GM19467 (cell line): ENCODE measurements around the gene TAF3.
A peak's percentile ranks its signal among the peaks of the same experiment; 100 is the strongest.
"Not testable (repeated sequence)": the region's sequence is repeated elsewhere in the genome, so short reads cannot be mapped to it uniquely, and the experiment has no call there.

Experiments
- ATAC-seq: cut with Tn5 transposase; IDR thresholded peaks from one replicate; pipeline ENCODE4 v1.9.1; 2021; ENCODE audit warnings: mild to moderate bottlenecking, moderate library complexity; ENCODE audit not compliant: unreplicated experiment

TAF3 gene

DNA sequence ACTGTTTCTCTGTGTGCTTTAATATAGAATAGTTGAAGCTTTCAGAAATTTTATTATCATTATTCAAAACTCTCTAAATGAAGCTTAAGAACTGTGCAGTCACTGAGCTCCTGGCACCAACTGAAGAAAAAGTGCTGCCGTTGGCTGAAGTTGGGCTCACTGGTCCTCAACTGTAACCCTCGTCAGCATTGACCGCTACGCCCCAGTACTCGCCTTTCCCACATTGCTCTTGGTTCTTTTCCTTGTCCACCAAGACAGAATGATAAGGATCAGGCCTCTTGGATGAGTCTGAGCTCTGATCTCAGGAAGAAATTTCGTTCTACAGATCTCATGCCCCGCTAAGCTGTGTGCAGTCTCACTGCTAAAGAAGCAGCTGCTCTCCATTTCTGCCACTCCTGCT, 7.9 kb upstream of the TAF3 start:
- ATAC-seq = no peak

DNA sequence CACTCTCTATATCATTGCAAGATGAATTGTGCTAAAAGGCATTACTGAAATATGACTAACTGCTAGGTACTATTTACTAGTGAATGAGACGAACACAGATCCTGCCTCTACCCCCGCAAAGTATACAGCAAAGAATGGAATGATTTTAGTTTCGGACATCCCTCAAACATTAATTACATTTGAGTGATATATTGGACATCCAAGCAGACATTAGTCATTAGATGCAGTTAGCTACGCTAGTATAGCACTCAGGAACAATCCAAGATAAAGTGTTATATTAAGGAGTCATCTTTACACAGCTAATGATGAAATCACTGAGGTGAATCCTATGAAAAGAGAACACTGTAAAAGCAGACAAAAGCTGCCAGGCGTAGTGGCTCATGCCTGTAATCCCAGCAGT, 7.3 kb upstream of the TAF3 start:
- no peak for ATAC-seq

DNA sequence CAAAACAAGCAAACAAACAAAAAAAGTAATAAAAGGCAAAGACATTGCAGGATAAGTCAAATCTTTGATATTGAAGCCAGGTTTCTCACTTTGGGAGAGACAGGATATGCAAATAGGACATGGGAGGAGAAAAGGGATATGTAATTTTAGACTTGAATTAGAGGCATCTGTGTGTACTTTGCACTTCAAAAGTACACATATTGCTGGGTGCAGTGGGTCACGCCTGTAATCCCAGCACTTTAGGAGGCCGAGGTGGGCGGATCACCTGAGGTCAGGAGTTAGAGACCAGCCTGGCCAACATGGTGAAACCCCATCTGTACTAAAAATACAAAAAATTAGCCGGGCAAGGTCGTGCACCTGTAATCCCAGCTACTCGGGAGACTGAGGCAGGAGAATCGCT, 6.6 kb upstream of the TAF3 start:
- ATAC-seq = not testable (repeated sequence)

DNA sequence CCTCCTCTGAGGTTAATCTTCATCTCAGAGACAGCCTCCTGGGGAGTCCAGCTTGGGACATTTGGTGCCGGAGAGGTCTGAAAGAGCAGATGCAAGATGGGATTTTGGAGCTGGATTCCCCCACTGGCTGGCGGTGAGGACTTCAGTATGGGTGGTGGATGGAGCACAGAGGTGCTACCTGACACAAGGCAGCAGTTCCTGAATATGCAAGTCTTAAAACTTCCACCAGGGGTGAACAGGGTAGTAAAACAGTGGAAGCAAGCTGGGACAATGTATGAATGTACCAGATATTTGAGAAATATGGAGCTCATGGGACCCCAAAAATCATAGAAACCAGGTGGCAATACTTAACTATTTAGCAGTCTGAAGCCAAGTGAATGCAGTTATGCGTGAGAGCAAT, 4.8 kb upstream of the TAF3 start:
- no peak for ATAC-seq

DNA sequence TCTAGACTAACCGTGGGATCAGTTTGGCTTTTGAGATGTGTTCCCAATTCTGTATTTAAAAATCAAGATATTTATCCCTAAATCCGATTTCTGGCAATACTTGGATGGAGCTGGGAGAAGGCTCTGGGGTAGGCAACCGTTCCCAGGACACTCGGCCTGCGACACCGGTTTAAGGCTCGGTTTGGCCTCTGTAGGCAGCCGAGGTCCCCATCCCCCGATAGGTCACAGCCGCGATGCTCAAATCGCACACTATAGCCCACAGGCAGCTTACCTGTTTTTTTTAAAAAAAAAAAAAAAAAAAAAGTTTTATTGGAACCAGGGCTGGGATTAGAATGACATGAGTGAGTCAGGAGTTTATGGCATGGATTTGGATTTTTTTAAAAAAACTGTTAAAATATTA, 729 bp upstream of the TAF3 start:
- no peak for ATAC-seq

DNA sequence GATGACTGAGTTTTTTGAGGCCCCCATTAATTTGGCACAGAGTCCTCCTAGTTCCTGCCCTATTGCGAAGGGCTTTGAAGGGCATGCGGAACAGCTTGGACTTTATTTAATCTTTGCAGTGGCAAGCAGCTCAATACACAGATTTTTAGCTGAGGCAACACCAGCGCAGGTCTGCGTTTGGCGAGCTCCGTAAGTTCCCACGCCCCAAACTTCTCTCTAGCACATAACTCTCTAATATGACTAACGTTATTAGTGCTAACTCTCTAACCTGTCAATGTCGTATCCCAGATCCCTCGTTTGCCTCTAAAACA, 366 bp upstream of the TAF3 start:
- no peak for ATAC-seq

DNA sequence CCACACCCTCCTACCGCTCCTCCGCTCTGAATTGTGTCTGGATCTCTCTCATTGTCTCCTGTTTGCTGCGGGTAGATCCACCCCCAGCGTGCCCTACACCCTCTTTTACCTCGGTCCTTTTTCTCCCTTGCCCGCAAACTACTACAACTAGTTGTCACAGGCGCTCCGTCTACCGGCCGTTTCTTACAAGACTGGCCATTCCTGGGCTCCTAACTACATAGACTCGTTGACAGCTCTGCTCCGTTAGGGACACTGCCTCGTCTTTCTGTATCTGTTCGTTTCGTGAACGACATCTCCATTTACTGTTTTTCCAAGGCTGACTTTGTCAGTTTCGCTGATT, 786 bp downstream of the TAF3 start:
- peak; percentile 44 for ATAC-seq

DNA sequence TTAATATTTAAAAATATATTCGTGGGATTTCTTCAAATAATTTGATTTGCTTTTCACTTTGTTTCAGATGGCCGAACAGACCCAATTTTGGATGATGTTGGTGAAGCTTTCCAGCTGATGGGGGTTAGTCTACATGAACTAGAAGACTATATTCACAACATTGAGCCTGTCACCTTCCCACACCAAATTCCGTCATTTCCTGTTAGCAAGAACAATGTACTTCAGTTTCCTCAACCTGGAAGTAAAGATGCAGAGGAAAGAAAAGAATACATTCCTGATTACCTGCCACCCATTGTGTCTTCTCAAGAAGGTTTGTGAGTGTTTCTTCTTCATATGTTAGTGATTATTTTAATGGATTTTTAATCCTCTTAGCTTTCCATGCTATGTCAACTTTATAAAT, 5.9 kb downstream of the TAF3 start:
- no peak for ATAC-seq

DNA sequence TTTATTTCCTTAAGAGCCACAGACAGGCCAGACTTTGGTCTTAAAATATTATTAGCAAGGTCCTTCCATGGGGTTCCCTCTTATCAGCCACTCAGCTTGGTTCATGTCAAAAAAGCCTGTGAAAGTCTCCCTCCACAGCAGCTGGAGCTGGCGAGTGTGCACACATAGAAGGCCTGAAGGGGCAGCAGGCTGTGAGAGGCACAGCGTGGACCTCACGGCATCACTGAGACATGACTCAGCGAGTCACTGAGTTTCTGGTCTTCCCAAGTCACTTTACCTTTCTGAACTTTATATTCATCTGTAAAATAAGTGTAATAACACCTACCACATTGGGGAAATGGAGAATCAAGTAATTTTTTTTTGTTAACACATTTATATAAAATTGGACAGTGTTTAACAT, 8.7 kb downstream of the TAF3 start:
- no peak for ATAC-seq

DNA sequence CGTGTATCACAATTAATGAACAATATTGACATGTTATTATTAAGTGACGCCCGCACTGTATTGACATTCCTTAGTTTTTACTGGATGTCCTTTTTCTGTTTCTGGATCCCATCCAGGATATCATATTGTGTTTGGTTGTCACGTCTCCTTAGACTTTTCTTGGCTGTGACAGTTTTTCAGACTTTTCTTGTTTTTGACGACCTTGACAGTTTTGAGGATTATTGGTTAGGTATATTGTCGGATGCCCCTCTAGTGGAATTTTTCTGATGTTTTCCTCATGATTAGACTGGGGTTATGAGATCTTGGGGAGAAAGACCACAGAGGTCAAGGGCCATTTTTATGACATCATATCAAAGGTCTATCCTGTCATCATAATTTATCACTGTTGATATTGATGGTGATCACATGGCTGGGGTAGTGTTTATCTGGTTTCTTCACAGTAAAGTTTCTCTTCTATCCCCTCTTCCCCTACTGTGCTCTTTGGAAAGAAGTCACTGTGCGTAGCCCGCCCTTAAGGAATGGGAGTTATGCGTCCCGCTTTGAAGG, 11.1 kb downstream of the TAF3 start:
- ATAC-seq = no peak

DNA sequence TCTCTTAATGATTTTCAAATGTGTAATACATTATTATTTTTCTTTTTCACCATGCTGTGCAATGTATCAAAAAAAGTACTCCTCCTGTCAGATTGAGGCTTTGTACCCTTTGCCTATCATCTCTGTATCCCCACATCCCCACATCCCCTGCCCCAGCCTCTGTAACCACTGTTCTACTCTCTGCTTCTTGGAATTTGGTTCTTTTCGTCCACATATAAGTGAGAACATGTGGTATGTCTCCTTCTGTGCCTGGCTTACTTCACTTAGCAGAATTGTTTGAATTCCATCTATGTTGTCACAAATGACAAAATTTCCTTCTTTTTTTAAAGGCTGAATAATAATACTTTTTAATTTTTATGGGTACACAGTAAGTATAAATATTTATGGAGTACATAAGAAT, 13.8 kb downstream of the TAF3 start:
- ATAC-seq = no peak

DNA sequence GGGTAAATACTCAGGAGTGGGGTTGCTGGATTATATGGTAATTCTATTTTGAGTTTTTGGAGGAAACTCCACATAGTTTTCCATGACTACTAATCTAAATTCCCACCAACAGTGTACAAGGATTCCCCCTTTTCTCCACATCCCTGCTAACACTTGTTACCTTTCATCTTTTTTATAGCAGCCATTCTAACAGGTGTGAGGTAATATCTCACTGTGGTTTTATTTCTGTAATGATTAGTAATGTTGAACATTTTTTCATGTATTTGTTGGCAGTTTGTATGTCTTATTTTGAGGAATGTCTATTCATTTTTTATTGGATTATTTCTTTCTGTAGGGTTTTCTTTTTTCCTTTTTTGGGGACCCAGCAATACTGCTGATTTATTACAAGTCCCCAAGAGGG, 14.9 kb downstream of the TAF3 start:
- ATAC-seq = no peak

DNA sequence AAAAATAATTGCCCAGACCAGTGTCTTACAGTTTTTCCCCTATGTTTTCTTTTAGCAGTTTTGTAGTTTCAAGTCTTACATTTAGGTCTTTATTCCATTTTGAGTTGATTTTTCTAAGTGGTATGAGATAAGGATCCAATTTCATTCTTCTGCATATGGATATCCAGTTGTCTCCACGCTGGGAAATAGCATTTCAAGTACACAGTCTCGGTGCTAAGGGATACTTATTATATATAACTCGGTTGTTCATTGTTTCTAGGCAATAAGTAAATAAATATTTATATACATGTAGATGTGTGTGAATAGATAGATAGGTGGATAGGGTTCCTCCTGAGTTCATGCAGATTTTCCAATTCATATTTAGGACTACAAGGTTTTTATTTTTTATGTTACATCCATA, 16.0 kb downstream of the TAF3 start:
- ATAC-seq = no peak

DNA sequence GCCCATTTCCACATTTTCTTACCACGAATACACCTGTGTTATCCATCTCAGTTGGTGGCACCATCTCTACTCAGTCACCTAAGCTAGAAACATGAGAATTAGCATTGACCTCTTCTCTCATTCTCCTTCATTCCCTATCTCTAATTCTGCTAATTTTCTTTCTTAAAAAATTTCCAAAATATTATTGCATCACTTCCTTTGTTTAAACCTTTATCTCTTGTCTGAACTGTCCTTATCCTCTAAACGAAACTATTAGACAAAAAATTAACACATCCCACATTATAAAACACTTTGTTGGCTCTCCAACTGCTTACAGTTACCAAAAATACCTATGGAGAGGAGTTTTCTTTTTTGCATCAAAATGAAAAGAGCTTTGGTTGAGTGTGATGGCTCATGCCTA, 18.3 kb downstream of the TAF3 start:
- ATAC-seq = no peak

DNA sequence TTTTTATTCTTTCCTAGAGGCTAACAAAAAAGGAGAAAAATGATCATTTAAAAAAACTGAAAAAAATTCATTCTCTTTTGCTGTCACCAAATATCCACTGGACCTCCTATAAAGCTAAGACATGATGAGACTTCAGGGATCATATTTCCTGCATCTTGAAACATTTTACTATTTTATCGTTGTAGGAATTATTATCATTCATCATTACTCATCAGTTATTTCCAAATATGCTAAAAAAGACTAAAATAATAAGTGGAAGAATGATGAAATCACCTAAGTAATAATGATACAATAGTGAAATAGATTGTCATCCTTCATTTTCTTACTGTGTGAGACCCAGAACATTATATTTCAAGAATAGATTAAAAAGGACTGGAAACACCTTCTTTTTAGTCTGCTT, 28.3 kb downstream of the TAF3 start:
- ATAC-seq = no peak

DNA sequence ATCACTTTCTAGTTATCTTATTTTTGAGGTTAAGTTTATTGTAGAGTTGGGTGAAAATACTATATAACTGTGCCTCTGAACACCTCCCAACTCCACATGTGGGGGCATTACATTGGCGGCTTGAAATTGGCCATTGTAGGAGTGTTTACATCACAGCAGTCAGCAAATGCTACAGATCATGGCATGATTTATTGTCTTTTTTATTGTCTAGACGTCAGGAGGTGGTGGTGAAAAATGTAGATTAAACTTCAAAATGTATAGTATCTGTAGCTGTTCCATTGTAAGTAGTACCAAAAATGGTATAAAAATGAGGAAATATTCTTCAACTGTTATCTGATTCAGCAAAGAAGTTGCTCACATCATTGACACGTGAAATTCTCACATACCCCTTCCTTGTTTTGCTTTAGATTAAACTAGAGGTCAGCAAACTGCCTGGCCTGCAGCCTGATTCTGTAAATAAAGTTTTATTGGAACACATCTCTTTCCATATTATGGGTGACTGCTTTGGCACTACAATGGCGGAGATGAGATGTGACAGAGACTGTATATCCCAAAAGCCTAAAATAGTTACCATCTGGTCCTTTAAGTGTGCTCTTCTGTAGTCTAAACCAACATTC, 35.0 kb downstream of the TAF3 start:
- no peak for ATAC-seq

DNA sequence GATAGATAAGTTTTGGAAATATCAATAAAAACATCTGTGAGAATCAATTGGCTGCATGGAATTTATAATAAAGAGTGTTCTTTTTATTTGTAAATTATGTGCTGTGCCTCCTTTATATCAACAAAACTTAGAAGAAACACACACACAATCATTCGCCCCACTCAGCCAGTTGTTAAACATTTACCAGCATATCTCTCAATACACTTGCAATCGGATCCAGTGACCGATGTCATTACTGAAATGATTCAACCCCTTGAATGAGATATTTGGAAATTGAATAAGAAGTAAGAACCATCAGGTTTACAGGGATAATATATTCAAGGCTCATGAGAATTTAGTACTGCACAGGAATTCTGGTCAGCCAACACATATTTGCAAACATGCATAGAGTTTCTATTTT, 35.6 kb downstream of the TAF3 start:
- ATAC-seq = no peak

DNA sequence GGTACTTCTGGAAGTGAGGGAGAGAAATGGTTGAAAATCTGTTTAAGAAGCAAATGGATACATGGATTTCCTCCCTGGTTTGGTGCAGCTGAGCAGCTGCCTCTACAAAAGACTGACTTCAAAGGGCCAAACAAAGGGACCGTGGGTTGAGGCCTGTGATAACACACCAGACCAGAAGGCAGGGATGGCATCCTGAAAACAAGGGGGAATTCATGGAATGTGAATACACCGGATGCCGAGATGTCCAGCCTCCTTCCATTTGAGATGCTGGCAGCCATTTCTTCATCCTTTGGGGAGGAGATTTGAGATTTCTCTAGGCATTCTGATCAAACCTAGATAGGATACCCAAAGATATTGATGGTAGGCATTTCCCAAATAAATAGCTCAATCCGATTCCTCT, 36.9 kb downstream of the TAF3 start:
- no peak for ATAC-seq

DNA sequence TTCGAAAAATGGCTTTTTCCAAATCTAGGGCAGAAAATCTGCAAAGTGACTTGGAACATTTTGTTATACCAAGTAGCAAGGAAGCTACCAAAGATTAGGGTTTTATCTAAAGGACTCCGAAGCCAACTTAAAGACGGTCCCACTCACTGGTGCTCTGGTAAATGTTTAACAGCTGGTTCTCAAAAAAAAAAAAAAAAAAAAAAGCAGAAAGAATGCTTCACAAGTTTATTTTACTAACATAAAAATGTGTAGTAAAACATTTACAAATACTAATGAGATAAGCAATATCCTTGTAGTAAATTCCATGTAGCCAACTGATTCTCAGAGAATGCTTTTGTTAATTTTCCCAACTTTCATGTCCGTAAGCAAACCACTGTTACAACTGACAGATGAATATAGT, 38.4 kb downstream of the TAF3 start:
- ATAC-seq = no peak

DNA sequence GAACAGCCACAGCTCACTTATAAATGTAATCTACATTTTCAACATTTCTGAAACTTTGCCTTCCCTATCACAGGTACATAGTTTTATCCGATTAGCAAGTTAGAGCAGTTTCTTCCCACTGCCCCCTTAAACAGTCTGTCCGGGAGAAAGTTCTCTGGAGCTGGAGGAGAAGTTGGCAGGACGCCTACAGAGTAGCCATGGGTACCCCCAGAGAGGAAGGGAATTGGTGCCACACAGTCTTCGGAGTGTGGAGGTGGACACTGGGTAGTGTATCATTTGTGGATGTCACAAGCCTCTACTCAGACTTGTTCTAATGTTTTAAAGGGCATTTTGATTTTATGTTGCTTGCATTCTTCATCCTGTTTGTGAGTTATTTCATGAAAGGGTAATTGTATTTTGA, 39.0 kb downstream of the TAF3 start:
- no peak for ATAC-seq

DNA sequence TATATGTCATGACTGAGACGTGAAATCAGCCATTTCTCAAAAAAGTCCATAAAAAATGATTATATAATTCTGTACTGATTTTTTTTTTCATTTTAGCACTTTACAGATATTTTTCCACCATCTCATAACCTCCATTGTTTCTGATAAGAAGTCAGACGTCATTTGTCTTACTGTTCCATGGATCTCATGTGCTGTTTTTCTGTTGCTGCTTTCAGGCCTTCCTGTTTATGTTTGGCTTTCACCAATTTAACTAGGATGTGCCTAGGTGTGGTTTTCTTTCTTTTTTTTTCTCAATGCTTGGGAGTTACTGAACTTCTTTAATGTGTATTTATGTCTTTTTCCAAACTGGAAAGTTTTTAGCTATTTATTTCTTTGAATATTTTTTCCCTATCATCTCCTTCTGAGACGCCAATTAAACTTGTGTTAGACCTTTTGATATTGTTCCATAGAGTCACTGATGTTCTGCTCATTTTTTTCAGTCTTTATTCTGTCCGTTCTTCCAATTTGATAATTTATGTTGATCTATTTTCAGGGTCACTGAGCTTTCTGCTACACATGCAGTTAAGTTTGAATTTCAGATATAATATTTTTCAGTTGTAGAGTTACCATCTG, 43.3 kb downstream of the TAF3 start:
- ATAC-seq = no peak

DNA sequence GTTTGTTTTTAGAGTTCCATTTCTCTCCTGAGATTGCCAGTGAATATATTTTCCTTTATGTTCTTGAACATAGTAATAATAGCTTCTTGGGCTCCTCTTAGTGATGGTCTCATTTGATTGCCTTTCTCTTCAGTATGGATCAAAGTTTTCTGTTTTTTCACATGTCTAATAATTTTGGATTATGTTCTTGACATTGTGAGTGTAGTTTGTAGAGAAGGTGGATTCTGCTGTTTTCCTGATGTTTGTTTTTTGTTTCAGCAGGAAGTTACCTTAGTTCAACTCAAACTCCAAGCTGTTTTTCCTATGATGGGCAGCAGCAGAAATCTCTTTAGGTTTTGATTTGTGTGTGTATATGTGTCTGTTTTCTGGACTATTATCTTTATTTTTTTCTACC, 43.8 kb downstream of the TAF3 start:
- no peak for ATAC-seq

DNA sequence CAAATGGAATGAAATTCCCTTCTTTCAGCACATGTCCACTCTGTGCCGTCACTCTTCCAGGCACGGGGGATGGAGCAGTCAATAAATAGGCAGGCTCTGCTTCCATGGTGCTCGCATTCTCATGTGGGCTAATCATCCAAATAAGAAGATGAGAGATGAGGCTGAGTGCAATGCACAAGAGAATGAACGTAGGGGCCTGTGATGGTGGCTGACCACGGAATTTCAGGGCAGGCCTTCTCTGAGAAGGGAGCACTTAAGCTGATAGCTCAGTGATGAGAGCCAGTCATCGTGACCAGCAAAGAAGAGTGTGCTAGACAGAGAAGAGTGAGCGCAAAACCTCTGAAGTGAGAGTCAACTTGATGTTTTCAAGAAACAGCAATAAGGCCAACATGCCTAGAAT, 47.9 kb downstream of the TAF3 start:
- no peak for ATAC-seq
